ENCODE results near the gene SORCS2.

SORCS2 gene

GRCh38 chr4:7703688-7704087, 511.4 kb downstream of the SORCS2 start:
- Histone ChIP-seq H3K27me3 (no peaks in the 10 kb centered on the region), H3K4me3 (ENCODE audit: low read depth, low read length) (no peak overlapping the region), H3K9me3 (no peaks in the 10 kb centered on the region), H3K36me3 (no peaks in the 10 kb centered on the region), H3K4me1 (no peaks in the 10 kb centered on the region)
- TF ChIP-seq, protein P1, sequence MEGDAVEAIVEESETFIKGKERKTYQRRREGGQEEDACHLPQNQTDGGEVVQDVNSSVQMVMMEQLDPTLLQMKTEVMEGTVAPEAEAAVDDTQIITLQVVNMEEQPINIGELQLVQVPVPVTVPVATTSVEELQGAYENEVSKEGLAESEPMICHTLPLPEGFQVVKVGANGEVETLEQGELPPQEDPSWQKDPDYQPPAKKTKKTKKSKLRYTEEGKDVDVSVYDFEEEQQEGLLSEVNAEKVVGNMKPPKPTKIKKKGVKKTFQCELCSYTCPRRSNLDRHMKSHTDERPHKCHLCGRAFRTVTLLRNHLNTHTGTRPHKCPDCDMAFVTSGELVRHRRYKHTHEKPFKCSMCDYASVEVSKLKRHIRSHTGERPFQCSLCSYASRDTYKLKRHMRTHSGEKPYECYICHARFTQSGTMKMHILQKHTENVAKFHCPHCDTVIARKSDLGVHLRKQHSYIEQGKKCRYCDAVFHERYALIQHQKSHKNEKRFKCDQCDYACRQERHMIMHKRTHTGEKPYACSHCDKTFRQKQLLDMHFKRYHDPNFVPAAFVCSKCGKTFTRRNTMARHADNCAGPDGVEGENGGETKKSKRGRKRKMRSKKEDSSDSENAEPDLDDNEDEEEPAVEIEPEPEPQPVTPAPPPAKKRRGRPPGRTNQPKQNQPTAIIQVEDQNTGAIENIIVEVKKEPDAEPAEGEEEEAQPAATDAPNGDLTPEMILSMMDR (IDR thresholded peaks at IDR 0.05; ENCODE audit: low read depth, low read length), result no peak
- no peak for DNase-seq

GRCh38 chr4:7704091-7704490, 511.8 kb downstream of the SORCS2 start:
- H3K4me1 ChIP-seq, result no peaks in the 10 kb centered on the region
- TF ChIP-seq, protein P1 (IDR thresholded peaks at IDR 0.05; ENCODE audit: low read depth, low read length), result no peak
- DNase-seq, result no peak
- H3K36me3 ChIP-seq, result no peaks in the 10 kb centered on the region
- H3K4me3 ChIP-seq (ENCODE audit: low read depth, low read length), result no peak overlapping the region
- H3K27me3 ChIP-seq, result no peaks in the 10 kb centered on the region
- H3K9me3 ChIP-seq, result no peaks in the 10 kb centered on the region

DNA sequence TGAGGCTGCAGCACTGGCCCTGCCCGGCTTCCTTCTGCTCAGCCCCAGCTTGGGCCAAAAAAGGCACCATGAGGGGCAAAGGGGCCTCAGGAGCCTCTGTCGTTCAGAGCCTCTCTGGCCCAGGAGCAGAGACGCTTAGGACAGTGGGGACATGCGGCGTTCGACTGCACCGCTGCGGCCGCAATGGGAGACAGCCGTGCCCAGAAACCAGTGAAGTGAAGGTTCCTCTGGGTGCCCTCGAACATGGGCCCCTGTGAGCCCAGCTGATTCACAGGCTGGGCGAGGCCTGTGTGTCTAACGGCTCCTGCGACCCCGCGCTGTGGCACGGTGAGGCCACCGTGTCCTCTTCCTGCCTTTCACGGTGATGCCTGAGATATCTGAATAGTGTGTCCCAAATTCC, 512.3 kb downstream of the SORCS2 start:
- DNase-seq, result no peak
- TF ChIP-seq, protein P1 (IDR thresholded peaks at IDR 0.05; ENCODE audit: low read depth, low read length), result no peak
- Histone ChIP-seq H3K4me3 (ENCODE audit: low read depth, low read length) (no peak overlapping the region), H3K27me3 (no peaks in the 10 kb centered on the region), H3K36me3 (no peaks in the 10 kb centered on the region), H3K9me3 (no peaks in the 10 kb centered on the region), H3K4me1 (no peaks in the 10 kb centered on the region)

DNA sequence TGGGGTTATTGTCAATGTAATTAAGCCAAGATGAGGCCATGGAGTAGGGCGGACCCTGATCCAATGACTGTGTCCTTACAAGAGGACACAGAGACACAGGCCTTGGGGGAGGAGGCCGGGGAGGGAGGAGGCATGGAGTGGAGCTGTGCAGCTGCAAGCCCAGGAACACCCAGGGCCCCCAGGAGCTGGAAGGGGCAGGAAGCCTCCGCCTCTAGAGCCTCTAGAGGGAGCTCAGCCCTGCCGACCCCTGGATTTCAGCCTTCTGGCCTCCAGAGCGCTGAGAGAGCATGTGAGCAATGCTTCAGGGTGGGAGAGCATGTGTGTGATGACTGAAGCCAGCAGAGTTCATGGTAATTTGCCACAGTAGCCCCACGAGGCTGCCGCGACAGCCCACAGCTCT, 512.7 kb downstream of the SORCS2 start:
- Histone ChIP-seq H3K4me1 (no peaks in the 10 kb centered on the region), H3K36me3 (no peaks in the 10 kb centered on the region)
- TF ChIP-seq, protein P1 (IDR thresholded peaks at IDR 0.05; ENCODE audit: low read depth, low read length), result no peak

GRCh38 chr4:7705593-7705992, 513.3 kb downstream of the SORCS2 start:
- H3K4me3 ChIP-seq (ENCODE audit: low read depth, low read length), result no peak overlapping the region
- H3K36me3 ChIP-seq, result no peaks in the 10 kb centered on the region
- no peaks in the 10 kb centered on the region for H3K27me3 ChIP-seq
- no peak for DNase-seq
- no peaks in the 10 kb centered on the region for H3K9me3 ChIP-seq
- TF ChIP-seq, protein P1 (IDR thresholded peaks at IDR 0.05; ENCODE audit: low read depth, low read length), result no peak
- H3K4me1 ChIP-seq, result no peaks in the 10 kb centered on the region

More for the DNA sequence above, 512.7 kb downstream of the SORCS2 start:
- Histone ChIP-seq H3K27me3 (no peaks in the 10 kb centered on the region), H3K4me3 (ENCODE audit: low read depth, low read length) (no peak overlapping the region), H3K9me3 (no peaks in the 10 kb centered on the region)
- DNase-seq, result no peak

DNA sequence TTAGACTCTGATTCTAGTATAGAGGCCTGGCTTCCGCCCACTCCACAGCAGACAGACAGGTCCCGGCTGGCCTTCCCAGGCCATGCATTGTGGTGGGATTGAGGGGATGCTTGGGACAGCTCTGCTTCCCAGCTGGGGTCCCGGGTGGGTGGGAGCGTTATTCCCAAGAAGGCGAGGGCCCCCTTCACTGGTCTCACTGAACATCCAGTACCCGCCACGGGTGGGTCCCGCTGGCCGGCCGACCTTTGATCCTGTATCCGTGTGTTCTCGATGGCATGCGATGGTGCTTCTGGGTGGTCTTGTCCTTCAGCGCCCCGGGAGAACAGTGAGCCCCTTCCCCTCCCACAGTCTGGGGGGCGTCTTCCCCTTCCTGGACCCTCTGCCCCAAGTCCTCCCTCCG, 515.9 kb downstream of the SORCS2 start:
- TF ChIP-seq, protein P1 (IDR thresholded peaks at IDR 0.05; ENCODE audit: low read depth, low read length), result no peak
- H3K9me3 ChIP-seq, result no peaks in the 10 kb centered on the region
- no peak for DNase-seq

More for the DNA sequence above, 515.9 kb downstream of the SORCS2 start:
- no peaks in the 10 kb centered on the region for H3K4me1 ChIP-seq
- H3K27me3 ChIP-seq, result no peaks in the 10 kb centered on the region
- no peak overlapping the region for H3K4me3 ChIP-seq (ENCODE audit: low read depth, low read length)
- H3K36me3 ChIP-seq, result no peaks in the 10 kb centered on the region

All from BE2C (cell line).